Activated naive CD8-positive, alpha-beta T cell (primary cell): ENCODE results near the gene SUMO3.

Experiments
- H3K27ac Mint-ChIP-seq: one replicate; pipeline ENCODE4 v1.8.0; 2021; ENCODE audit warnings: mixed read lengths
- H3K27me3 Mint-ChIP-seq: one replicate; pipeline ENCODE4 v1.8.0; 2021; ENCODE audit warnings: mixed read lengths
- H3K36me3 Mint-ChIP-seq: one replicate; pipeline ENCODE4 v1.8.0; 2021; ENCODE audit warnings: mixed read lengths
- H3K4me1 Mint-ChIP-seq: one replicate; pipeline ENCODE4 v1.8.0; 2021; ENCODE audit warnings: low read depth, mixed read lengths
- H3K4me3 Mint-ChIP-seq: one replicate; pipeline ENCODE4 v1.8.0; 2021; ENCODE audit warnings: mild to moderate bottlenecking, mixed read lengths
- H3K9me3 Mint-ChIP-seq: one replicate; pipeline ENCODE4 v1.8.0; 2021; ENCODE audit warnings: low read depth, mixed read lengths

Gene SUMO3

DNA sequence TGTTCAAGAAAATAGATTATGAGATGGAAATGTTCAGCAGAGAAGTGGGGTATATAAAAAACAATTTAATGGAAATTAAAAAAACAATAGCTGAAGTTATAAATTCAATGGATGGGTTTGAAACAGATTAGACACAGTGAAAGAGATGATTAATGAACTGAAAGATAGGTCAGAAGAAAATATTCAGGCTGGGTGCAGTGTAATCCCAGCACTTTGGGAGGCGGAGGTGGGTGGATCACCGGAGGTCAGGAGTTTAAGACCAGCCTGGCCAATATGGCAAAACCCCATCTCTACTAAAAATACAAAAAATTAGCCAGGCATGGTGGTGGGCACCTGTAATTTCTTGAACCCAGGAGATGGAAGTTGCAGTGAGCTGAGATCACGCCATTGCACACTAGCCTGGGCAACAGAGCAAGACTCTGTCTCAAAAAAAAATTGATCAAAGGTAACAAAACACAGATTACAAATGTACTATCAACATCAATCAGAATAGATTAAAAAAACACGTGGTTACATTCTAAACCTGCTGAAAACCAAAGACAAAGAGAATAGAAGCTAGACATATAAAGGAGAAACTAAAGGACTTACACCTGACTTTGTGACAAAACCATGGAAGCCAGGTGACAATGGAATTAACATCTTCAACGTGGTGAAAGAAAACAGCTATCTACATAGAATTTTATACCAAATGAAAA lies 4.8 kb upstream of the SUMO3 start:
- Mint-ChIP-seq H3K27me3 (no peaks in the 10 kb centered on the region), H3K4me1 (peaks cover 2% of the 10 kb centered on the region), H3K9me3 (peaks cover 13% of the 10 kb centered on the region), H3K36me3 (peaks cover 4% of the 10 kb centered on the region), H3K4me3 (no peak overlapping the region), H3K27ac (no peak overlapping the region)

- Mint-ChIP-seq H3K4me1 (peaks cover 7% of the 10 kb centered on the region), H3K27ac (no peak overlapping the region), H3K9me3 (peaks cover 11% of the 10 kb centered on the region), H3K27me3 (no peaks in the 10 kb centered on the region), H3K36me3 (peaks cover 4% of the 10 kb centered on the region), H3K4me3 (no peak overlapping the region)
Observed at GRCh38 chr21:44820851-44821250, 3.0 kb upstream of the SUMO3 start.

DNA sequence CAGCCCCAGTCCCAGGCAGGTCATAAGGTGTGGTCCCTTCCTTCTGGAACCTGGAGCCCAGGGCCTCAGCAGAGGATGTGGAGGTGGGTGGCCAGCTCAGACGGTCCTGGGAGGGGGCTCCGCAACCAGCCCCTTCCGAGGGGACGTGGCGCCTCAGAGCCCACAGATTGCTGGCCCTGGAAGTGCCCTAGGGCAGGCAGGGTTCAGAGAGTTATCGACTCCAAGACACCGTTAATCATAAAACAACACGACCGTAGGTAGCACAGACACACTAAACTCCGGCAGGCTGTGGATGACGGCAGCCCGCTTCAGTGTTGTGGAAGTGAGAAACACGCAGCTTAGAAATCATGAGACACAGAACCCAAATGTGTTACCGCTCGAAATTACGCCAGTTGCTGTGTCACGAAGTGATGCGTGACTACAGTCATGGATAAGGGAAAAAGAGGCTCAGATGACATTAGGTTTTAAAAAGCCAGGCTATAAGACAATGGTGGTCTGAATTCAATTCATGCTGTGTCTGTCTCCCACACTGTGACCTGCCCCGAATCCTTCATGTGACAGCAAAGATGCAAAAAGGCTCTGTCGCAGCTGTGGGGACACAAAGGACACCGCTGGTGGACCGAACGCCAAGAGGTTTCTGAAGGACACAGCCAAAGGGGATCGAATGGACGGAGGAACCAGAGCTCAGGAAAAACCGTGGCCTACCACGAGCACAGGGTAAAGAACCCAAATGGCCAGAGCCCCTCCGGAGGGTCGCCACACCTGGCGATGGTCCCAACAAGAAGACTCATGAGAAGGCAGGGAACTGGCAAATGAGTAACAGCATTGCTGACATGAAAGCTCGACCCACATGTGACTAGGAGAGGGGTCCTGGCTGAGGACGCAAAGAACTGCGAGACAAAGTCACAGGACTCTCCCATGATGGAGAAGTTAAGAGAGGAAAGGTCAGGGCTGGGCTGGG lies 1.7 kb upstream of the SUMO3 start:
- Mint-ChIP-seq H3K36me3 (peaks cover 4% of the 10 kb centered on the region), H3K27ac (peak overlapping the region; percentile 28), H3K9me3 (peaks cover 11% of the 10 kb centered on the region), H3K4me3 (peak overlapping the region; percentile 74), H3K4me1 (peaks cover 13% of the 10 kb centered on the region), H3K27me3 (no peaks in the 10 kb centered on the region)

GRCh38 chr21:44818640-44819011 lies 764 bp upstream of the SUMO3 start:
- Mint-ChIP-seq H3K27ac (peak overlapping the region; percentile 28), H3K4me3 (peak overlapping the region; percentile 74), H3K4me1 (peaks cover 15% of the 10 kb centered on the region), H3K9me3 (peaks cover 9% of the 10 kb centered on the region), H3K36me3 (peaks cover 3% of the 10 kb centered on the region), H3K27me3 (no peaks in the 10 kb centered on the region)

GRCh38 chr21:44817506-44817880 lies 369 bp downstream of the SUMO3 start:
- H3K36me3 Mint-ChIP-seq = no peaks in the 10 kb centered on the region
- H3K27me3 Mint-ChIP-seq = no peaks in the 10 kb centered on the region
- H3K4me1 Mint-ChIP-seq = peaks cover 15% of the 10 kb centered on the region
- H3K27ac Mint-ChIP-seq = no peak overlapping the region
- H3K4me3 Mint-ChIP-seq = peak overlapping the region; percentile 68
- no peaks in the 10 kb centered on the region for H3K9me3 Mint-ChIP-seq

GRCh38 chr21:44816761-44817505 lies 929 bp downstream of the SUMO3 start:
- H3K27me3 Mint-ChIP-seq = no peaks in the 10 kb centered on the region
- H3K4me3 Mint-ChIP-seq = peak overlapping the region; percentile 80
- no peaks in the 10 kb centered on the region for H3K36me3 Mint-ChIP-seq
- H3K27ac Mint-ChIP-seq = no peak overlapping the region
- H3K4me1 Mint-ChIP-seq = peaks cover 16% of the 10 kb centered on the region
- H3K9me3 Mint-ChIP-seq = no peaks in the 10 kb centered on the region

GRCh38 chr21:44815852-44816628 lies 1.8 kb downstream of the SUMO3 start:
- Mint-ChIP-seq H3K36me3 (no peaks in the 10 kb centered on the region), H3K4me1 (peaks cover 17% of the 10 kb centered on the region), H3K4me3 (peak overlapping the region; percentile 80), H3K9me3 (no peaks in the 10 kb centered on the region), H3K27ac (no peak overlapping the region), H3K27me3 (no peaks in the 10 kb centered on the region)

DNA sequence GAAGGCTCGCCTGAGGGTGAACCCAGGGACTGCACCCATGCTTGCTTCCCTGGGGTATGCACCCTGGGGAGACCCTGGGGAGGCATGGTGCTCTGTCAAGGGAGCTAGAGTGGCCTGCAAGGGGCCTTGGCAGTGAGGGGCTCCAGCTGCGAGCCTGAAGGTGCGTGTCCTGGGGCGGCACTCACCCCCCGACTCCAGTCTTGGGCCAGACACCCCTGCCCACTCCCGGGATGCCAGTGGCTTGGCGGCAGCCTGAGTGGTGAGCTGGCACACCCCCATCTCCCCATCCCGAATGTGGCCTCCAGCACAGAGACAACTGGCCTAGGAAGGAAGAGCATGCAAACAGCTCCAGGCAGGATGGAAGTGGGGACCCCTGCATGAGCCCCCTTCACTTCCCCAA lies 2.6 kb downstream of the SUMO3 start:
- Mint-ChIP-seq H3K27me3 (no peaks in the 10 kb centered on the region), H3K27ac (no peak overlapping the region), H3K4me1 (peaks cover 19% of the 10 kb centered on the region), H3K9me3 (no peaks in the 10 kb centered on the region), H3K4me3 (peak overlapping the region; percentile 80), H3K36me3 (no peaks in the 10 kb centered on the region)

GRCh38 chr21:44814498-44815023 lies 3.3 kb downstream of the SUMO3 start:
- Mint-ChIP-seq H3K27ac (no peak overlapping the region), H3K4me3 (no peak overlapping the region), H3K9me3 (no peaks in the 10 kb centered on the region), H3K4me1 (peaks cover 19% of the 10 kb centered on the region), H3K36me3 (peaks cover 2% of the 10 kb centered on the region), H3K27me3 (no peaks in the 10 kb centered on the region)

- no peaks in the 10 kb centered on the region for H3K27me3 Mint-ChIP-seq
- peaks cover 2% of the 10 kb centered on the region for H3K36me3 Mint-ChIP-seq
- H3K27ac Mint-ChIP-seq = no peak overlapping the region
- H3K4me3 Mint-ChIP-seq = no peak overlapping the region
- H3K4me1 Mint-ChIP-seq = peaks cover 19% of the 10 kb centered on the region
- H3K9me3 Mint-ChIP-seq = no peaks in the 10 kb centered on the region
Observed at GRCh38 chr21:44813727-44814126, 4.1 kb downstream of the SUMO3 start.

- Mint-ChIP-seq H3K27me3 (no peaks in the 10 kb centered on the region), H3K27ac (no peak overlapping the region), H3K9me3 (no peaks in the 10 kb centered on the region), H3K4me3 (no peak overlapping the region), H3K4me1 (peaks cover 19% of the 10 kb centered on the region), H3K36me3 (peaks cover 2% of the 10 kb centered on the region)
Observed at GRCh38 chr21:44813149-44813548, 4.7 kb downstream of the SUMO3 start.

DNA sequence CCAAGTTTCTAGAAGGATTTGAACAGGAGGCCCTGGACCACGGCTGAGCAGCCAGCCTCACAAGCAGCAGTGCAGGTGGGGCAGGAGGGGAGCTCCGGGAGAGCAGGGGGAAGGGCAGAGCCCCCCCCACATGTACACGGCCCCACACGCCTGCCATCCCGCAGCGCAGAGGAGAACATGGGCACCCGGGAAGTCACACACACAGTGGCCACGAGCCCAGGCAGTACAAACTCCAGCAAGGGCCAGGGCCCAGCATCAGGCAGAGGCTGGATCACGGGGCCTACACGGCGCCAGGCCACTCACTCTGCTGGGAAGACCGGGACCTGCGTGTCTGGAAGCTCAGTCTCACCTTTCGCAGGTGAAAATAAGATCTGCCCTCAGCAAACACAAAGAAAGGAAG lies 5.2 kb downstream of the SUMO3 start:
- Mint-ChIP-seq H3K9me3 (no peaks in the 10 kb centered on the region), H3K4me1 (peaks cover 19% of the 10 kb centered on the region), H3K27ac (no peak overlapping the region), H3K27me3 (no peaks in the 10 kb centered on the region), H3K4me3 (no peak overlapping the region), H3K36me3 (peaks cover 2% of the 10 kb centered on the region)

DNA sequence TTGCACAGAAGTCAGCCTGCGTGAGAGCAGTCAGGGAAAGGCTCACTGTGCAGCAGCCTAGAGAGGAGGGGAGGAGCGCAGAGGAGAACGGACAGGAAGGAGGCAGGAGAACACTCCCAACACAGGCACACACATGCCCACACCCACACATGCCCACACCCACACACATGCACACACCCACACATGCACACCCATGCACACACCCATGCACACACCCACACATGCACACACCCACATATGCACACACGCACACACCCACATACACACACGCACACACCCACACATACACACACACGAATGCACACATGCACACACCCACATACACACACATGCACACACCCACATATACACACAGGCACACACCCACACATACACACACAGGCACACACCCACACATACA lies 7.1 kb downstream of the SUMO3 start:
- Mint-ChIP-seq H3K4me1 (peaks cover 13% of the 10 kb centered on the region), H3K27me3 (no peaks in the 10 kb centered on the region), H3K9me3 (no peaks in the 10 kb centered on the region), H3K36me3 (peaks cover 2% of the 10 kb centered on the region), H3K27ac (peak overlapping the region; percentile 64), H3K4me3 (no peak overlapping the region)

- Mint-ChIP-seq H3K36me3 (peaks cover 10% of the 10 kb centered on the region), H3K4me1 (peaks cover 16% of the 10 kb centered on the region), H3K27me3 (no peaks in the 10 kb centered on the region), H3K9me3 (no peaks in the 10 kb centered on the region), H3K27ac (no peak overlapping the region), H3K4me3 (no peak overlapping the region)
Observed at GRCh38 chr21:44805859-44806258, 12.0 kb downstream of the SUMO3 start.
